GM10266 (cell line): ENCODE measurements around the gene CD79B.

Source experiments
- DNase-seq: peaks from one replicate; pipeline ENCODE4 v3.0.0; 2012; ENCODE audit errors: extremely low spot score
- TF ChIP-seq, protein P1 (sequence below): IDR thresholded peaks from 2 replicates; pipeline ENCODE4 v1.5.1; 2012; ENCODE audit warnings: mild to moderate bottlenecking, low read depth; ENCODE audit not compliant: control insufficient read depth, insufficient read depth; ENCODE audit errors: missing control alignments

CD79B gene

DNA sequence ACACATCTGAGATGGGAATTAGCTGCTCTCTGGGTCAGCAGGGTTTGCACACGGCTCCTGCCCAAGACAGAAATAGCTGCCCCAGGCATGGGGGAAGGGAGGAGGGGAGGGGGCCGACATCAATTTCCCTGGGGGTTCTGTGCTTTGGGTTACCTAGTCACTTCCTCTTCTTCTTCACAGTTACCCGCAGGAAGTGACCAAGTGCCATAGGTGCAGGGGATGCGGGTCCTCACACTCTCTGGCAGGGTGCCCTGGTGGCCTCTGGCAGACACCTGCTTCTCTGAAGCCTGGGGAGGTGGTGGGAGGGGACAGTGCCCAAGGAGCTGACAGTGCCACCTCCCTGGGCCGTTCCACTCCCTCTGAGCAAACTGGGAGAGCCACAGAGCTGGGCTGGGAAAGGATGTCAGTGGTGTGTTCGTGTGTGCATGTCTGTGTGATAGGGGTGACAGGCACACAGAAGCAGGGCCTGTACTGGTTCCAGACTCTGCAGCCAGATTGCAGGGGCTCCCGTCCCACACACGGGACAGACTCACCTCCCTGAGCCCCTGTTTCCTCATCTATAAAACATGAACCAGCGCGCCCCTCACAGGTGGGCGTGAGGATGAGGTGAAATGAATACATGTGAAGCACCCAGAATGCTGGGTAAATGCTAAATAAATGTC, 22.4 kb upstream of the CD79B start:
- TF ChIP-seq, protein P1, sequence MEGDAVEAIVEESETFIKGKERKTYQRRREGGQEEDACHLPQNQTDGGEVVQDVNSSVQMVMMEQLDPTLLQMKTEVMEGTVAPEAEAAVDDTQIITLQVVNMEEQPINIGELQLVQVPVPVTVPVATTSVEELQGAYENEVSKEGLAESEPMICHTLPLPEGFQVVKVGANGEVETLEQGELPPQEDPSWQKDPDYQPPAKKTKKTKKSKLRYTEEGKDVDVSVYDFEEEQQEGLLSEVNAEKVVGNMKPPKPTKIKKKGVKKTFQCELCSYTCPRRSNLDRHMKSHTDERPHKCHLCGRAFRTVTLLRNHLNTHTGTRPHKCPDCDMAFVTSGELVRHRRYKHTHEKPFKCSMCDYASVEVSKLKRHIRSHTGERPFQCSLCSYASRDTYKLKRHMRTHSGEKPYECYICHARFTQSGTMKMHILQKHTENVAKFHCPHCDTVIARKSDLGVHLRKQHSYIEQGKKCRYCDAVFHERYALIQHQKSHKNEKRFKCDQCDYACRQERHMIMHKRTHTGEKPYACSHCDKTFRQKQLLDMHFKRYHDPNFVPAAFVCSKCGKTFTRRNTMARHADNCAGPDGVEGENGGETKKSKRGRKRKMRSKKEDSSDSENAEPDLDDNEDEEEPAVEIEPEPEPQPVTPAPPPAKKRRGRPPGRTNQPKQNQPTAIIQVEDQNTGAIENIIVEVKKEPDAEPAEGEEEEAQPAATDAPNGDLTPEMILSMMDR = no peak
- DNase-seq = no peak

DNA sequence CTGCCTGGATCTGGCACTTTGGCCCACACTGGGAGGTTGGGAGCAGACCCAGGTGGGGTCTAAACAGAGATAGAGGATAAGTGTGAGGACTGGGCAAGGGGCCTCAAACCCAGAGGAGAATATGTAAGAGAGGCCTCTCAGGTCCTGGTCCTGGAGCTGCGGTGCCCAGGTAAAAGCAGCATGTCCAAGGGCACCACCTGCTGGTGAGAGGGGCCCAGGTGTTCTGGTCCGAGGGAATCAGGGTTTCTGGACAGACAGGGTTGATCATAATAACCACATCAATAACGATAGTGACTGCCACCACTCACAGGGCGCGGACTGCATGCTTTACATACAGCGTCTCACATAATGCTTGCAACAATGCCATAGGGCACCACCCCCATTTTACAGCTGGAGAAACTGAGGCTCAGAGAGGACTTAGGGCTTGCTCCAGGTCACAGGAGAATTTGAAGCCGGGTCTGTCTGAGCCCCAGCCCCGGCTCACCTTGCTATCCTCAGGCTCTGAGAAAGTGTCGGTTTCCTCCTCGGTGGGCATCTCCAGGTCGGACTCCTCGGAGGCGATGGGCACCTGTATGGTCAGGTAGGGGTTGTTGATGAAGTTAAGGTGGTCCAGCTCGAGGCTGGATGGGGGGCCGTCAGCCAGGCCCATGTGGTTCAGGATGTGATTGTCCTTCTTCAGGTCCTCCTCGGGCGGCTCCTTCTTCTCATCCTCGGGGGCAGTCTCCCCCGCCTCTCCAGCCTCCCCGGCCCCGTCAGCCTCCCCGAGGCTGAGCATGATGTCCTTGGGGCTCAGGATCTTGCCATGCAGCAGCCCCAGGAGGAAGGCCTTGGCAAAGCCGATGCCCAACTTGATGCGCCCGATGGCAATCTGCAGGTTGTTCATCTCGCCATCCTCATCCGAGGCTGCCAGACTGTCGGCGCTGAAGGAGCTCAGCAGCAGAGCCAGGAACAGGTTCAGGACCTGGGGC, 19.1 kb upstream of the CD79B start:
- DNase-seq = peak; percentile 59
- TF ChIP-seq, protein P1 = peak; percentile 71

DNA sequence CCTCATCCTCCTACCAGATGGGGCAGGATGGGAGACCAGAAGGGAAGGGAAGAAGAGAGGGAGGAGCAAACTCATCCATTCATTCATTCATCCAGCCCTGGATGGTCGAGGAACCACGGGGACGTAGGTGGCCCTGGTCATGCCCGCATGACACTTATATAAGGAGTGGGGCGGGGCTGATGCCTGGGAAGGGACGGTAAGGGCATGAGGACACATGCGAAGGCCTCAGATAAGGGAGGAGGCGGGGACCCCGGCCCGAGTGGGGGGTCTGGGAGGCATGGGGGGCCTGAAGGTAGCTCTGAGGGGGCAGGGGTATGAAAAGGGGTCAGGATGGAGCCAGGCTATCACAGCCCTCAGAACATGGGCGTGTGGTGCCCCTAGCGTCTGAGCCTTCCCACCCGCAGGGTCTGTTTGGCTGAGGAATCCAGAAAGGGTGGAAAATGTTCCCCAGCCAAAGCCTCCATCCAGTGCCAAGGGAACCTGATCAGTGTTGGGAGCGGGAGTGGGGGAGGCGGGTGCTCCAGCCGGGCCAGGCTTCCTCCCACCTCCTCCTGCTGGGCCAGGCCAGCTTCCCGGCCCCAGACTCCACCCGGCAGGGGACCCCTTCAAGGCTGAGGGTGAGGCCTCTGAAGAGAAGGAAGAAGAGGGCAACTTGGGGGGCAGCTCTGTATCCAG, 17.6 kb upstream of the CD79B start:
- TF ChIP-seq, protein P1 = no peak
- DNase-seq = no peak

DNA sequence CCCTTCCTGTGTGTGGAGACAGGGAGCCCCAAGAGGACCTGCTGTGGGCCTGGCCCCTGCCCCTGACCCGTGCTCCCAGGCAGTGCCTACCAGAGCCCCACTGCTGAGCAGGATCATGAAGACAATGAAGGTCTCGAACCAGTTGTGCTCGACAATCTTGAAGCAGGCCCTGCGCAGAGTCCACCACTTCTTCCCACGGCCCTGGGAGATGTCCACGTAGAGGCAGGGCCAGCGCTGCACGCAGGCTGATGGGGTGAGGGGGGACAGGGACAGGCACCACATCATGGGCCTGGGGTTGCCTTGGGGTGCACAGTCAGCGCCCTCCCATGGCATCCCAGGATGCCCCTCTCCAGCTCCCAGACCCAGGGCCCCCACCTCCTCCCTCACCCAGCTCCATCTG, 16.4 kb upstream of the CD79B start:
- DNase-seq = no peak
- TF ChIP-seq, protein P1 = no peak

DNA sequence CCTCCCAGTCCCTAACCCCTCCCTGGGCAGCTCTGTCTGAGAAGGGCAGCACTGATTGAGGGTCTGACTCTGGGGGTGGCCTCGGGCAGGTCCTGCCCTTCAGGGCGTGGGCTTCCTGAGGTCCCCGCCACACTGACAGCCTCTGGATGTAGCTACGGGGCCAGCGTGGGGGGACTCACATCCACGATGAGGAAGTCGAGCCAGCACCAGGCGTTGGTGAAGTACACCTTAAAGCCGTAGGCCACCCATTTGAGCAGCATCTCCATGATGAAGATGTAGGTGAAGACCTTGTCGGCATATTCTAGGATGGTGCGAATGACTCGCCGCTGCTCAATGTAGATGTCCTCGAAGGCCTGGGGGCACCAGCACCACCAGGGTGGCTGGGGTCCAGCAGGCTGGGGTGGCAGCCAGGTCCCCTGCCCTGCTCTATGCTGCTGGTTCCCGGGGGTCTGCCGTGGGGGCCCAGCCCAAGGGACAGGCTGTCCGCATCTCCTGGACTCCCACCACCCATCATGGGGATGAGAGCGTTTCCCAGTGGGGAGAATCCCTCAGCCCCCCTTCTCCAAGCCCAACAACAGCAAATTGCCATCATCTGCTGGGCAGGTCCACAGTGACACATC, 15.7 kb upstream of the CD79B start:
- no peak for DNase-seq
- TF ChIP-seq, protein P1 = no peak

DNA sequence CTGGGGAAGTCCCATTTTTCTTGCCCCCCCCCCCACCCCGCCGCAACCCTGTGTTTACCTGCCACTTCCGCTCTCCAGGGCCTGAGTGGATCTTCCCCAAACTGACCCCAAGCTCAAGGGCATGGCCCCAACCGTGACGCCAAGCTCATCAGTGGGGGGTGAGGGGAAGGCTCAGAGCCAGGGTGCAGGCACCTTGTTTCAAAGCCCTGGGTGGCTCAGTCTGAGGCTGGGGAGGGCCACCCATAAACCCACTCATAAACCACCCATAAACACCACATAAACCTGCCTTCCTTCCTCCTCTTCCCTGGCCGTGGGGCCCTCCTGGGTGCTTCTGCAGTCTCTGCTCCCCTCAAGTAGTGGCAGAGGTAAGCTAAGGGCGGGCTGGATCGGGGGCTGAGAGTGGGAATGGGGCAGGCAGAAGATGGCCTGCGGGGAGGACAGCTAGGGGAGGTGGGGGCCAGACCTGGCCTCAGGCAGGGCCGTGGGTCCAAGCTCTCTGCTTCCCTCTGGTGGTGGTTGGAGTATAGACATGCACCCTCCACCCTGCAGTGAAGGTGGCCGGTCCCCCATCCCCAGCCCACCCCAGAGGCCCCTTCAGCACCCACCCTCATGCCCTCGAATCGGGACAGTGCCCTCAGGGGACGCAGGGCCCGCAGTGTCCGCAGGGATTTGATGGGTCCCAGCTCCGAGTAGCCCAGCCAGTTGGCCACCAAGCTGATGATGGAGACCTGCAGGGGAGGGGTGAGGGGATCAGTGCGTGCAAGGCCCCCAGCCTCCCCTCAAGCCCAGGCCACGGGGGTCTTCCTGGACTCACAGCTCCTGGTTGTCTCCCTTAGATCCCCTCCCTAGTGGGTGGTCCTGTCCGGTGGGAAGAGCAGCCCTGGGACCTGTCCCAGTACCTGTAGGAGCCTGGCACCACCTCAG, 14.6 kb upstream of the CD79B start:
- TF ChIP-seq, protein P1 = peak; percentile 81
- DNase-seq = peak; percentile 88
